DMS153 (cell line): Measurements from ENCODE around the gene GPR137.
"Not testable (repeated sequence)": the region's sequence is repeated elsewhere in the genome, so short reads cannot be mapped to it uniquely, and the experiment has no call there.

Experiments used
- DNase-seq: peaks from one replicate; lab custom pipeline; 2025; lab: John Stamatoyannopoulos, UW

The GPR137 gene

GRCh38 chr11:64321026-64321425, 35.4 kb downstream of the GPR137 start:
- DNase-seq: no peak

GRCh38 chr11:64321533-64321932, 35.9 kb downstream of the GPR137 start:
- DNase-seq: no peak

GRCh38 chr11:64322925-64323260, 37.2 kb downstream of the GPR137 start:
- DNase-seq: no peak

- no peak for DNase-seq
Observed at GRCh38 chr11:64323373-64323772, 37.7 kb downstream of the GPR137 start.

GRCh38 chr11:64323984-64324383, 38.3 kb downstream of the GPR137 start:
- not testable (repeated sequence) for DNase-seq

- no peak for DNase-seq
Observed at GRCh38 chr11:64324692-64325469, 39.2 kb downstream of the GPR137 start.

GRCh38 chr11:64327375-64327774, 41.7 kb downstream of the GPR137 start:
- DNase-seq: no peak

- DNase-seq: no peak
Observed at GRCh38 chr11:64327993-64328392, 42.3 kb downstream of the GPR137 start.

GRCh38 chr11:64330888-64331287, 45.2 kb downstream of the GPR137 start:
- DNase-seq: no peak

GRCh38 chr11:64331569-64332371, 46.1 kb downstream of the GPR137 start:
- DNase-seq: peak; percentile 70

GRCh38 chr11:64333556-64333955, 47.9 kb downstream of the GPR137 start:
- no peak for DNase-seq

- DNase-seq: peak; percentile 87
Observed at GRCh38 chr11:64334764-64335735, 49.4 kb downstream of the GPR137 start.

GRCh38 chr11:64337538-64338249, 52.0 kb downstream of the GPR137 start:
- no peak for DNase-seq

- DNase-seq: no peak
Observed at GRCh38 chr11:64338716-64339115, 53.1 kb downstream of the GPR137 start.
